Hematopoietic multipotent progenitor cell treated with erythropoietin and hydrocortisone succinate and interleukin-3 and kit ligand, for 8 days (in vitro differentiated cells): ENCODE measurements around the gene TWSG1.
"Not testable (repeated sequence)": the region's sequence is repeated elsewhere in the genome, so short reads cannot be mapped to it uniquely, and the experiment has no call there.

ENCODE experiments used
- DNase-seq: peaks from one replicate; pipeline ENCODE4 v3.0.0-alpha.2; 2015

Gene TWSG1

DNA sequence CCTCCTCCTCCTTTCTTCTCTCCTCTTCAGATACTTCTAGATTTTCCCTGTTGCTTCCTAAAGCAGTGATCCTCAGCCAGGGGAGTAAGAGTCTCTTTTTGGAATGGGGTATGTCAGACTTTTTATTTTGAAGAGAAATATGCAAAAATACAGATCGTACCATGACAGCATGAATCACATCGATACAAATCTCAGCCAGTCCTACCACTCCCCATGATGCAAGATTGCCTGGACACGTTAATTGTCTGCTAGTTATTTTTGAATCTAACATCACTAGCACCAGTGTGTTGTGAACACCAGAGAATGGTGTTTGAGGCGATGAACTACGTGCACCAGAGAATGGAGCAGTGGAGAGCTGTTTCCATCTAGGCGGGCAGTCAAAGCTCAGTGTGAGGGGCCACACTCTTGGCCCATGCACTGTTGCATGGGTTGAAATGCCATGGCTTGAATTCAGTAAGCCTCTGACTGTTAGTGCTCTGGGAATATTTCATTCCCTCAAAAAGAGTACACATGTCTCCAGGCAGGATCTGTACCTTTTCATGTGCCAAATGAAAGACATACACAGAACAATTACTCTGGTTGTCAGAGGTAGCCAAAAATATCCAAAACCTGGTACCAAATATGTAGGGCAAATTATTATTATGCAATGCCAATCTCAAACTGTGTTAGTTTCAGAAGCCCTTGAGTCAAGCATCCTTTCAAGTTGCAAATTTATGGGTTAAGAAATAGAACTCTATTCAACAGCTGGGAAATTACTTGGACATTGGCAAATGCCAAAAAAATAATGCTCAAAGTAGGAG lies 94.5 kb downstream of the TWSG1 start:
- no peak for DNase-seq

DNA sequence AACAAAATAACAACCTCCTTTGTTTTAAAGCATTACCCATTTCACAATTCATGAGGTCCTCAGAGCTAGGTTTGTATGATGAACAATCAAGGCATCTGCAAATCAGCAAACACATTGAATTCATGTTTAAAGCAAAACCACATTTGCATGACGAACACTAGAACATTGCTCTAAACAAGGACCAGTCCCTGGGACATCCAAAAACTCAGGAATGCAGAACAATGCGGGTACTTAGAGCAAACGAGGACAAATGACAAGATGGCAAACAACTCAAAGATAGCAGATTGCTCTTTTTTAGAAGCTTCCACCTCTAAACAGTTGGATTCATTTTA lies 95.1 kb downstream of the TWSG1 start:
- DNase-seq, result no peak

DNA sequence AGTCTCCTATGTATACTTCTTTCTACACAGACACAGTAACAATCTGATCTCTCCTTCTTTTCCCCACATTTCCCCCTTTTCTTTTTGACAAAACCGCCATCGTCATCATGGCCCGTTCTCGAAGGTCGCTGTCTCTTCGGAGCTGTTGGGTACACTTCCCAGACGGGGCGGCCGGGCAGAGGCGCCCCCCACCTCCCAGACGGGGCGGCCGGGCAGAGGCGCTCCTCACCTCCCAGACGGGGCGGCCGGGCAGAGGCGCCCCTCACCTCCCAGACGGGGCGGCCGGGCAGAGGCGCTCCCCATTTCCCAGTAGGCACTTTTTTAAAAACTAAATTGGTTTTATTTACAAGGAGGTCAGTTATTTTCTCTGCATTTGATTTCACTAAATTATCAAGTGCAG lies 95.7 kb downstream of the TWSG1 start:
- DNase-seq, result not testable (repeated sequence)

DNA sequence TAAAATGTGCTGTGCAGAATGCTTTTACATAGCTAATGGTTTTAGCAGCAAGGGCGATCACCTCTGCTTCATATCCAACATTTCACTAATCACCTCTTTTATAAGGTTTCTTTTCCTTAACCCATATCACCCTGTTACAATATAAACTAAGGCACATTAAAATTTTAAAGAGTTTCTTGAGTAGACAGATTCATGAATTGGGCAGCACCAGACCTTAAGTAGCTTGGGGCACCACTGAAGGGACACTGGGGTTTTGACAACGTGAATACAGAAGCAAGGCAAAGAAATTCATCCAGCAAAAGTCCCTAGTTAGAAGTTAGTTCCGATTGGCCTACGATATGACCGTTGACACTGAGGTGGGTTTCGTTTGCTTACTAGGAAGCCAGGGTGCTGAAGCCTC lies 96.7 kb downstream of the TWSG1 start:
- DNase-seq, result no peak

DNA sequence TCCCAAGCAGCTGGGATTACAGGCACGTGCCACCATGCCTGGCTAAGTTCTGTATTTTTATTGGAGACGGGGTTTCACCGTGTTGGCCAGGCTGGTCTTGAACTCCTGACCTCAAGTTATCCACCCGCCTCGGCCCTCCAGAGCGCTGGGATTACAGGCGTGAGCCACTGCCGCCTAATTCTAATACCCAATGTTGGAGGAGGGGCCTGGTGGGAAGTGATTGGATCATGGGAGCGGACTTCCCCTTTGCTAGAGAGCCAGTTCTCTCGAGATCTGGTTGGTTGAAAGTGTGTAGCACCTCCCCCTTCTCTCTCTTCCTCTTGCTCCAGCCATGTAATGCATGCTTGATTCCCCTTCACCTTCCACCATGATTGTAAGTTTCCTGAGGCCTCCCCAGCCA lies 98.5 kb downstream of the TWSG1 start:
- peak; percentile 28 for DNase-seq

DNA sequence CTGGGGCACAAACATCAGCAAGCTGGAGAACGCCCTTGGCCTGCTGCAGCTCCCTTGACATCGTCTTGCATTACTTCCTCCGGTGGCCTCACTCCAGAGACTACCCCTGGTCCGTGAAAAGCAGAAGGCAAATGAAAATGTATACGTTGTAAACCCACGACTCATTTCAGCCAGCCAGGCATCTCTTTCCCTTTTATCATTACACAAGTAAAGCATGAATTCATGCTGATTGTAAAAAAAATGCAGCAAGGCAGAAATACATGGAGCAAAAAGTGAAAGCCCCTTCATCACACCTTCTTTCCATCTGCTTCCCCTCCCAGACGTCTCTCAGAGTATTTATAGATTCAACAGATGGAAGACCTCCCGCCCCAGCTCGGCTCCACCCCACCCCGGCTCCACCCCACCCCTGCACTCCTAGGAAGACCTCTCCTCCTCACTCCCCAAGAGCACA lies 99.1 kb downstream of the TWSG1 start:
- no peak for DNase-seq

DNA sequence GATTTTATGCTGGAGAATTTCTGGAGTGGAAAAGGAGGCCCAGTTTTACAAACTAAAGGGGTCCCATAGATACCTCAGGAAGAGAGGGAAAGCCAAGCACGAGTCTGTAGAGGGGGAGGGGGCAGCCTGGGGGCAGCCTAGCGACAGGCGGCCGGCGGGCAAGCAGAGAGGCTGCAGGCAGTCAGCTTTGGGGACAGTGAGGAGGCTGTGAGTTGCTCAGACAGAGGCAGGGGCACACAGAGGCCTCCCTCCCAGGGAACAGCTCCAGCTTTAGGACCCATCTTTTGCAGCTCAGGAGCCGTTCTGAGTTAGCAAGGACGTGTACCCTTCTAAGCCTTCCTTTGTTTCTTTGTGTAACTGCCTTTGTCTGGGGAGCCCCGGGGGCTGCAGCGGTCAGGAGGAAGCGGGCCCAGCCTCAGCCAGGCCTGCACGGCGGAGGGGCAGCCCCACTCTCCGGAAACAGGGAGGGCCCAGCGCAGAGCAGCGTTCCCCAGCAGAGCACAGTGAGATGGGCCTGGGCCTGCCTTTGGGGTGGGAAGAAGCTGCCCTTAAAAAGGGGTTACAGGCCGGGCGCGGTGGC lies 99.6 kb downstream of the TWSG1 start:
- DNase-seq, result no peak

DNA sequence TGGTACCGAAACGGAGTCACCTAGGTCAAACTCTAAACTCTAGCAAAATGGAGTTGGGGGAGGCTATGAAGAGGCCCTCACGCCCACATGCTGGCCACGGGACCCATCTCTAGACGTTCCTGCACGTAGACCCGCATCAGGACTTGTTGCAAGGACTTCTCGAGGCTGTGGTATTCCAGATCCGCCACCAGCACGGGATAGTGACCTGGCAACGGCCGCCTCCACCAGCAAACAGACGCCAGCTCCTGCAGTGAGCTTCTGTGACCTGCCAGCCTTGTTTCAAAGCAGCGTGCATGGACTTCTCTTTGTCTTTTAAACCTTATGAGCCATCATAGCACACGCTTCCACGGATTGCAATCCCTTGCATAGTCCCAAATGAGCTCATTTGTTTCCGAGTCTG lies 100.5 kb downstream of the TWSG1 start:
- no peak for DNase-seq

DNA sequence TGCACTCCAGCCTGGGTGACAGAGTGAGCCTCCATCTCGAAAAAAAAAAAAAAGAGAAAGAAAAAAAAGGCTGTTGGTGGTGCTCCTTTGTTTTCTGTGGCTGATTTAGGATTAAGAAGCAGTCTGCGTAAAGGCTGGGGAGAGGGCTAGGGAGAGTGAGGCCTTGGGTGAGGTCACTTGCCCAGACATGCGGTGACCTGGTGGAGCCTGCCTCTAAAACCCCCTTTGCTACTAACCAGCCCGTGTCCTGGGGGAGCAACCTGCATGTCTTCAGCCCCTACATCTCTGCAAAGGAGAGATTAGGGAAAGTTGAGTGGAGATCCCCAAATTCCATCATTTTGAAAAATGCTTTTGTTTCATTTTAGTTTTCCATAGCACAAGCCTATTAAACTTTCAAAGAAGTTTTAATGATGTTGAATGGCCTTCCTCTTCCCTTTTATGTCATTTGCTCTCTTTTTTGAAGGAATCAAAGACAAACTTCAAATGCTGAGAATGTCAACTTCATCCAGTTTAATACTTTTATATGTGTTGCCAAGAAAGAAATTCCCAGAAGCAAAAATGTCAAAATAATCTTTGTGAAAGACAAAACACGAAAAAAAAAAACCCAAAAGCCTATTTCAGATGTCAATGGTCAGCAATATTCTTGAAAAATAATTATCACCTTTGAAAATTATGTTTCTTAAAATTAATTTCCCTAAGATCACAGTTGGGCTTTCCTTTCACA lies 101.8 kb downstream of the TWSG1 start:
- DNase-seq, result no peak

DNA sequence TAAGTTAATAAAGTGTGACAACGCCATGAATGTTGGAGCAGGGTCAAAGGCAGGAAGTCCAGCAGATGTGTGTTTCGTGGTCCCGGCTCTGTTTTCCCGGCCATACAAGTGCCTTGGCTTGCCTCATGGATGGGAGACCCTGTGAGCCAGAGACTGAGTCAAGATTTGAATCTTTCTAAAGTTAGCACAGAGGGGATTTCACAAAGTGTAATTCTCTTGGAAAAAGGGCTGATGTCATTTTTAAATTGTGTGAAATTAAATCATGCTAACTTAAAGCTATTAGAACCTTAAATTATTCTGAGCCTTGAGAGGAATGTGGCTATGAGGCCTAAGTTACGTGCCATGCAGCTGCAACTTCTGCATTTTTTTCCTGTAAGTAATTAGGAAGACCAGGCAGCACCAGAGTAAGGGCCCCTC lies 102.5 kb downstream of the TWSG1 start:
- no peak for DNase-seq

DNA sequence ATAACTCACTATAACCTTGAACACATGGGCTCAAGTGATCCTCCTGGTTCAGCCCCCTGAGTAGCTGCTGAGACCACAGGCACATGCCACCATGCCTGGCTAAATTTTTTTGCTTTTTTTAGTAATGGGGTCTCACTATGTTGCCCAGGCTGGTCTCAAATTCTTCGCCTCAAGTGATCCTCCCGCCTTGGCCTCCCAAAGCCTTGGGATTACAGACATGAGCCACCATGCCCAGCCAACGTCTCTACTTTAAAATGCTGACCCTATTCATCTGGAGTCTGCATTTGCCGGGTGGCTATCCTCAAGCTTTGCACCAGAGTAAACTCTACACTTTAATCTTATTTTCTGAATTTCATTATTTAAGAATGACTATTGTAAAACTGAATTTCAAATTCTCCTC lies 103.1 kb downstream of the TWSG1 start:
- DNase-seq, result no peak

DNA sequence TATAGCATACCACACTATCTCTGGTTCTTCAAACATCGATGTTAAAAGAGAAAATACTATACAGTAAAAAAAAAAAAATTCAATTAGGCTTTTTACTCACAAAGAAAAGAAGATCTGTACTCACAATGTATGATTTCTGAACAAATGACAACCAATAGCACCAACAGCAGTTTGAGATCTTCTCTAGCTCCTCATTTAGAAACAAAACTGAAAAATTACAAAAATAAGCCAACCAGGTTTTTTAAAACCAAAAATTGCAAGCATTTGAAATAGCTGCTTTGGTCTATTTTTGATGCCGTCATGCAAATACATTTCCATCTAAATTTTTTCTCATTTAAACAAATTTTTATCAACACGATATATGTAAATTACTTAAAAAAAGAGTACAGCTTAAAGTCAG lies 106.5 kb downstream of the TWSG1 start:
- DNase-seq, result no peak

DNA sequence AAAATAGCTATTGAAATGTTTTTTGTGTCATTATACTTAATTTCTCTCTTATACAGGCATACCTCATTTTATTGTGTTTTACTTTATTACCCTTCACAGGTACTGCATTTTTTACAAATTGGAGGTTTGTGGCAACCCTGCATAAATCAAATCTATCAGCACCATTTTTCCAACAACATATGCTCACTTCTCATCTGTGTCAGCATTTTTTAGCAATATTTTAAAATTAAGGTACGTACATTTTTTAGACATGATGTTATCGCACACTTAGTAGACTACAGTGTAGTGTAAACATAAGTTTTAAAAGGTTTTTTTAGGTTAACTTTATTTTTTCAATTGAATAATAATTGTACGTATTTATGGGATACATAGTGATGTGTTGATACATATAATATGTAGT lies 110.0 kb downstream of the TWSG1 start:
- DNase-seq, result no peak

DNA sequence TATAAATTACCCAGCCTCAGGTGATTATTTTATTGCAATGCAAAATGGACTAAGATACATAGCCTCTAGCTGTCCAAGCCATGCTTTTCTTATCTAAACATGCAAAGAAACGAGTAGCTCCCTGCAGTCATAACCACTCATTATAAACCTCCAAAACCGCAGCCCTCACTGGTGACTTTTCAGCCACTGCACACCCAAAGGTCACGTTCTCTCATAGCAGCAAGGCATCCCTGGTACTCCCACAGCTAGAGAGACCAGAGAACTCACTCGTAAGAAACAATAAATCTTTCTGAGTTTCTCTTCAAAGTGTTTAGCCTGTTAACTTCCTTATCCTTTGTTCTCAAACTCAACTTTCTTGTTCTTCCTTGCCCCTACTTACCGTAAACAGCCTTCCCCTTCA lies 112.3 kb downstream of the TWSG1 start:
- DNase-seq, result no peak

DNA sequence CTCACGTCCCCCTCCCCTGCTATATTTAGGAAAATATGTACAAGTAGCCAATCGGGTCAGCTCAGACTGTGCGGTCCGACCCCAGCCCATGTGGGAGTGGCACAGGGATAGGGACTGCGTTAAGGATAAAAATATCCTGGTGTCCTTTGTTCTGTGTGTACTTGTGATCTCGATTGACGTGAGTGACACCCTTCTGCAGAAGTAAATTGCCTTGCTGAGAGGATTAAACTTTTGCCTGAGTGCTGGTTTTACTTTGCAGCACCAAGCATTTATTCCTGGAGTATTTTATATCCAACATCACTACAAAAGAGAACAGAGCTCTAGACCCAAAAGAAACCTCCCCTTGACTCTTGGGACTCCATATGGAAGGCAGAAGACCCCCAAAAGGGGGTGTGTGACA lies 112.8 kb downstream of the TWSG1 start:
- no peak for DNase-seq

DNA sequence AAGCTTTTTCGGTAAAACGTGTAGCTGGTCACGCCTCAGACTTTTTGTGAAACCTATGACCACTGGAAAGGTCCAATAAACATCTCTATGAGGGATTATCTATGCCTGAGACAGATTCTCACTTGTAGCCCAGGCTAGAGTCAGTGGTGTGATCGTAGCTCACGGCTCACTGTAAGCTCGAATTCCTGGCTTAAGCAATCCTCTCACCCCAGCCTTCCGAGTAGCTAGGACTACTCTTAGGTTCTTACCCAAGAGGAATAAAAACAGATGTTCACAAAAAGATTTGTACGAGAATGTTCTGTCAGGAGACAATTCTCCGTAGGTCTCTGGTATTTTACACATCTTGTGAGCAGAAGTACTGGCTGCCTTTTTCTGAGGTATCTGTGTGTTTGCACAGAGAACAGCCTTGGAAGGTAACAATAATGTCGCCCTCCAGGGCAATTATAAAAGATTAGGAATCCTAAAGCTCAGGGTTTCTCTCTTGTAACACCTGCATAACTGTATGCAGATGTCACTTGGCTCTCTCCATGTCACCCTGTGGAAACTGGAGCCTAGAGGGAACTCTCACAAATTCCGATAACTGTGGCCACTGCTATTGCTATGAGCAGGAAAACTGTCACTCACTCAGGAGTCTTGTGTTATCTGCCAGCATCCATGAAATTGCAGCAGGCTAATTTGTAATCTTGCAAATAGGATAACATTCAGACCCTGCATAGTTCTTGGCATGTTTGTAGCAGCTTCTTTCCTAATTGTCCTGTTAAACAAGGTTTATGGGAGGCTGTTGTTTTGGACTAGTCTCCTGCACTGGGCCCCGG lies 115.2 kb downstream of the TWSG1 start:
- DNase-seq, result no peak

DNA sequence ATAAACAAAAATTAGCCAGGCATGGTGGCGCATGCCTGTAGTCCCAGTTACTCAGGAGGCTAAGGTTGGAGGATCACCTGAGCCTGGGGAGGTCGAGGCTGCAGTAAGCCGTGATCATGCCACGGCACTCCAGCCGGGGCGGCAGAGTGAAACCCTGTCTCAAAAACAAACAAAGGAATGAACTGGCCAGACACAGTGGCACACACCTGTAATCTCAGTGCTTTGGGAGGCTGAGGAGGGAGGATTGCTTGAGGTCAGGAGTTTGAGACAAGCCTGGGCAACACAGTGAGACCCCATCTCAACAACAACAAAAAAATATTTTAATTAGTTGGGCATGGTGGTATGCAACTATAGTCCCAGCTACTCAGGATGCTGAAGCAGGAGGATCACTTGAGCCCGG lies 116.3 kb downstream of the TWSG1 start:
- not testable (repeated sequence) for DNase-seq
